Thyroid gland (tissue), 4 donors: ENCODE results near the gene NAALAD2.

Experiments
- POLR2A ChIP-seq, 2 donors: fragments of 450-650 bp; IDR thresholded peaks; one replicate each; pipeline ENCODE4 v1.6.1; 2017; ENCODE audit warnings: antibody characterized with exemption in 2 of 2, mild to moderate bottlenecking in 2 of 2, moderate library complexity in 1 of 2
- TF ChIP-seq, protein P1 (sequence below), 6 experiments: fragments of 200-600 bp in 3 of 6; fragments of 450-650 bp in 3 of 6; sonication (generic) in 3 of 6; IDR thresholded peaks; one replicate each; pipeline ENCODE4 v1.5.1; 2016 to 2019; ENCODE audit warnings: antibody characterized with exemption in 6 of 6, mild to moderate bottlenecking in 2 of 6, inconsistent platforms in 1 of 6, moderate library complexity in 1 of 6

DNA sequence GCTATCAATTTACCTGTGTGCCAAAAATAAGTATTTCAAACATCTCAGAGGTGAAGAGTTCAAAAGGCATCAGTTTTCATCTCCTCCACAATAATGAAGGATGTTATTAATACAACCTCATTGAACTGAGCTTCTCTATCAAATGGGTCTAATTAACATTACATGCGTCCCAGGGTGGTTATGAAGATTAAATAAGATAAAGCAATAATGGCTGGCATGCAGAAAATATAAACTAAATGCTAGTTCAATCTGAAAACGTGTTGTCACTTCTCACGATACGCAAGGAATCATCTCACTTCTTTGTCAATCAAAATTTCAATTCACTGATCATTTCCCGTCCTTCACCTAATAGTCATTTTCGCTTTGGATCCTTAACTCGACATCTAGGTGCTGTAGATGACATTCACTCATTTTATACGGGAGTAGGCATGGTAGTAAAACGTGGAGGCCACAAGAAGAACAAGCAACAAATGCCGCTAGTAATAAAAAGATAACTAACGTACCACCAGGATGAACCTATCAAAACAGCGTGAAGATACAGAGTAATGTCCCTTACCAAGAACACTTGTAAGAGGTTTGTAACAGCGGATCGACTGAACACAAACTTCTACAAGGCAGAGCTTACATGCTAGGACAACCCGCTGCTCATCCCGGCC, 87.5 kb downstream of the NAALAD2 start:
- TF ChIP-seq, protein P1, sequence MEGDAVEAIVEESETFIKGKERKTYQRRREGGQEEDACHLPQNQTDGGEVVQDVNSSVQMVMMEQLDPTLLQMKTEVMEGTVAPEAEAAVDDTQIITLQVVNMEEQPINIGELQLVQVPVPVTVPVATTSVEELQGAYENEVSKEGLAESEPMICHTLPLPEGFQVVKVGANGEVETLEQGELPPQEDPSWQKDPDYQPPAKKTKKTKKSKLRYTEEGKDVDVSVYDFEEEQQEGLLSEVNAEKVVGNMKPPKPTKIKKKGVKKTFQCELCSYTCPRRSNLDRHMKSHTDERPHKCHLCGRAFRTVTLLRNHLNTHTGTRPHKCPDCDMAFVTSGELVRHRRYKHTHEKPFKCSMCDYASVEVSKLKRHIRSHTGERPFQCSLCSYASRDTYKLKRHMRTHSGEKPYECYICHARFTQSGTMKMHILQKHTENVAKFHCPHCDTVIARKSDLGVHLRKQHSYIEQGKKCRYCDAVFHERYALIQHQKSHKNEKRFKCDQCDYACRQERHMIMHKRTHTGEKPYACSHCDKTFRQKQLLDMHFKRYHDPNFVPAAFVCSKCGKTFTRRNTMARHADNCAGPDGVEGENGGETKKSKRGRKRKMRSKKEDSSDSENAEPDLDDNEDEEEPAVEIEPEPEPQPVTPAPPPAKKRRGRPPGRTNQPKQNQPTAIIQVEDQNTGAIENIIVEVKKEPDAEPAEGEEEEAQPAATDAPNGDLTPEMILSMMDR (IDR thresholded peaks at IDR 0.05) = no peak
- TF ChIP-seq POLR2A (IDR thresholded peaks at IDR 0.05) = no peak
